Superior temporal gyrus (tissue), 1 donor: ENCODE measurements around the gene FKBP11.
A peak's percentile ranks its signal among the peaks of the same experiment; 100 is the strongest.
"Not testable (repeated sequence)": the region's sequence is repeated elsewhere in the genome, so short reads cannot be mapped to it uniquely, and the experiment has no call there.

Source experiments
- DNase-seq: peaks from one replicate; pipeline ENCODE4 v3.0.0-alpha.2; 2016; ENCODE audit errors: extremely low spot score

Gene FKBP11

DNA sequence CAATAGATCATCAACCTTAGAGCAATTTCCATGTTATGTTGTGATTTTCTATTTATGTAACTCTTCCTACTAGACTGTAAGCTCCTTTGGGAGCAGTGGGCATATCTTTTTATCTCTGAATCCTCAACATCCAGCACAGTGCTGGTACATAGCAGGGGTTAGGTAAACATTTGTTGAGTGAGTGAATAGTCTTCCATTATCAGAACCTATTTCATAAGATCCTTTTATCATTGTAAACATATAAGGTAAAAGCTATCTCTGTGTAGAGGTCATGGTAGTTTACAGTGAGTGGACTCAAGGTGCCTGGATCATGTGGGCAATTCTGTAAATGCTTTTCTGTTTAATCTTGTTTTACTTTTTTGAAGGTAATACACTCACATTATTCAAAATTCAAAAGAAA is 15.1 kb downstream of the FKBP11 start:
- DNase-seq: no peak

DNA sequence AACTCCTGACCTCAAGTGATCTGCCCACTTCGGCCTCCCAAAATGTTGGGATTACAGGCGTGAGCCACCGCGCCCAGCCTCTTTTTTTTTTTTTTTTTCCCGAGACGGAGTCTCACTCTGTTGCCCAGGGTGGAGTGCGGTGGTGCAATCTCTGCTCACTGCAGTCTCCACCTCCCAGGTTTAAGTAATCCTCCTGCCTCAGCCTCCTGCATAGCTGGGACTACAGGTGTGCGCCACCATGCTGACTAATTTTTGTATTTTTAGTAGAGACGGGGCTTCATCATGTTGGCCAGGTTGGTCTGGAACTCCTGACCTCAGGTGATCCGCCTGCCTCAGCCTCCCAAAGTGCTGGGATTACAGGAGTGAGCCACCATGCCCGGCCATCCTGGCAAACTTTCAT is 15.6 kb downstream of the FKBP11 start:
- DNase-seq: not testable (repeated sequence)

DNA sequence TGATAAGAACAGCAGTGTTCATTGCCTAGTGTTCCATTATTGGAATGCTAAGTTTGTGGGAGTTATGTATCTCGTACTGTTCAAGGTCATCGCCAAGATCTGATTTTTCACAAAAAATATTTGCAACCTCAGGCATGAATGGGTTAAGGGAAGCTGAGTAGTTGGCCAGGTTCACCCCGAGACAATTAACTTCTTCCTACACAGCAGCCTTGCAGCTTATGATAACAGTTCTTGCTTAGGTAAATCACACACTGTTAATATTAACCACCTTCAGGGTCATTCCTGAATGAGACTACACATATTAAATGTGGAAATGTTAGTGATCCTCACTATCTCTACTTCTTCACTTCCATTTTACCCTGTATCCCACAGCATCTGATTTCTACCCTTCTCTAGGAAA is 18.0 kb downstream of the FKBP11 start:
- no peak for DNase-seq

DNA sequence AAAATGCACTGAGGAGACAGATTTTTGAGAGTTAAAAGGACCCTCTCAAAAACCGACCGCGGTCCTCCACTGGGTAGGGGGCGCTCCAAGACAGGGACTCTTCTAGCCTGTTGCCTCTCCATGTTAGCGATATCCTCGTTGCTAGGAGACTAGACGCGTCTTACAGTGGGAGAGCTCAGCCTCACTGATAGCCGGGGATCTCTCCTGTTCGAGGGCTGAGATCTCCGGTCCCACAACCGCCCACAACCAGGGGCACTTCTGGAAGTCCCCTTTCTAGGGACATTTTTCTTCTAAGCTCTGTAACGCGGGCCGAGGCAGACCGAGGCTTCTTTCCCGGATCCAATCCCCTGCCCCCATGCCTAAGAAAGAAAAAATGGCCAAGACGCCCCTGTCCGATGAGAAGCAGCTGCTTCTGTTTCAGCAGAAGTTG is 21.3 kb downstream of the FKBP11 start:
- peak; percentile 83 for DNase-seq

DNA sequence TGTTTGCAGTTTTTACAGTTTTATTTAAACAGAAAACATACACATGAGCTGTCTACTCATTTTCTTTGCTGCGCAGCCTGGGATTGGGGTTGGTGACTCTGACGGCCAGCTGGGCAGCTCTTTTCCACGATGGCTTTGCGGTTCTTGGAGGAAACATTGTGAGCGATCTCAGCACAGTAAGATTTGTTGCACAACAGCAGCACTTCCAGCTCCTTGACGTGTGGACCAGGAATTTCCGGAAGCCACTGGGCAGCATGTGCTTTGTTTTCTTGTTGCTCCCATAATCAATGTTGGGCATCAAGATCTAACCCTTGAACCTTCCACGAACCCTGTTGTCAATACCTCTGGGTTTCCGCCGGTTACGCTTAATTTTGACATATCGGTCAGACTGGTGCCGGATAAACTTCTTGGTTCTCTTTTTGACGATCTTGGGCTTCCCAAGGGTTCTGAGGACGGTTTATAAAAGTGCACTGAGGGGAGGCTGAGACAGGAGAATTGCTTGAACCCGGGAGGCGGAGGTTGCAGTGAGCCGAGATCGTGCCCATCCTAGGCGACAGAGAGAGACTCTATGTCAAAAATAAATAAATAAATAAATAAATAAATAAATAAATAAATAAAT is 21.8 kb downstream of the FKBP11 start:
- no peak for DNase-seq

DNA sequence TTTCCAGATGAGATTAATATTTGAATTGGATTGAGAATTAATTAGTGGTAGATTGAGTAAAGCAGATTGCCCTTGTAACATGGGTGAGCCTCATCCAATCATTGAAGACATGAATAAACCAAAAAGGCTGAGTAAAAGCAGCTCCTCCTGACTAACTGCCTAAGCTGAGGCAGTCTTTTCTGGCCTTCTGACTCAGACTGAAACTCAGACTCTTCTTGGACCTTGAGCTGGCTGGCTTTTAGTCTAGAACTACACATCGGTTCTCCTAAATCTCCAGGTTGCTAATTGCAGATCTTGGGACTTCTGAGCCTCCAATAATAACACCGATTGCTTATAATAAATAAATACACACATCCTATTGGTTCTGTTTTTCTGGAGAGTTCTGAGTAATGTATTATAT is 24.0 kb downstream of the FKBP11 start:
- DNase-seq: no peak

DNA sequence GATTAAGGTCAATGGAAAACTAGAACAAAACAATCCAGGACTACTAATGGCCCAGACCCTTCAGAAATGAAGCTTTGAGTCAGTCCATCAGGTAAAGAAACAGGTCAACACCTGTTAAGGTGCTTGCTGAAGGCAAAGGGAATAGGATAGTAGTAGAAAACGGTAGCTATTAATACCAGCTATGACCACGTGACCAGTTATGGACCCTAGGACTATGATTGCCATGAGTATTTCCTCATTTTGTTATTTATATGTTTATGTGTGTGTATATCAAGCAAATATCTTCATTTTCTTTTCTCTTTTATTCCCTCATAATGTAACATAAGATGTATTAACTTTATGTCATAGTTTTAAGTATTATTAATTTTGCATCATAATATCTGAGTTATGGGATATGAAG is 25.6 kb downstream of the FKBP11 start:
- DNase-seq: no peak

DNA sequence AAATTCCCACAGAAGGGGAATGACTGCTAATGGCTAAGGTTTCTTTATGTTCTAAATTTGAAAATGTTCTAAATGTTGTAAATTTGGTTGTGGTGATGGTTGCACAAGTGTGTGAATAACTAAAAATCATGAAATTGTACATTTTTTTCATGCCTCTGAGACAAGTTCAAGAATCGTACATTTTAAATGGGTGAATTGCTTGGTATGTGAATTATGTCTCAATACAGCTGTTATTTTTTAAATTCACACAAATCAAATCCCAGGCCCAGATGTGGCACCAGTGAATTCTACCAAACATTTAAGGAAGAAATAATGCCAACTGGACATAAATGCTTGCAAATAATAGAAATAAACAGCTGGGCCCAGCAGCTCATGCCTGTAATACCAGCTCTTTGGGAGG is 31.0 kb downstream of the FKBP11 start:
- no peak for DNase-seq

DNA sequence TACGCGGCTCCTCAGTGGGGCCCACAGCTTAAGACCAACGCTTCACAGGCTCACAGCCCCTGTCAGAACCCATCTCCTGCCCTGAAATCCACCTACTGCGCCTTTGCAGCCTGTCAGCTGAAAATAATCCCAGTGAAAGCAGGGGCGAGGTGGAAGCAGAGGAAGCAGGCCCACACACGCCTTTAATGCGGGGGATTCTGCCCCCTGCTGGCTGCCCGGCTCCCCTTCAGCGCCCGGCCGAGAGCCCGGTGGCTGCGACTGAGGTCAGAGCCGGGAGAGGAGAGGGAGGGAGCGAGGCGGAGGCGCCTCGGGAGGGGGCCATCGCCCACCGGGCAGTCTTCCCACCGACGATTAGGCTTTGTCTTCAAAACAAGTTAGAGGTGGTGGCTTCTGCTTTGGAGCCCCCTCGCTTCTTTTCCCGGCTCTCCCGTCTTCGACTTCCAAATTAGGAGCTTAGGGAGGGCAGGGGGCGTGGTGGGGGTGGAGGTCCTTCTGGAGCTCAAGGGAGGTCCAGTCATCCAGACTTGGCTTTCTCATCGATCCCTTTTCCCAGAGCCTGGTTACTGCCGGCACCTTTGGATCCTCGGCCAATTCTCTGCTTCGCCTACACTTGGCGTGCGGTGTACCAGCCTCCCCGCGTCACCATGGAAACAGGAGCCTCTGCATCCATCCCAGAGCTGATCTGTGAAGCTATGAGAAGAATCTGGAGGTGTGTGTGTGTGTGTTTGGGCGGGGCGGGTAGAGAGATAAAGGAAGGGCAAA is 34.5 kb downstream of the FKBP11 start:
- DNase-seq: peak; percentile 87

DNA sequence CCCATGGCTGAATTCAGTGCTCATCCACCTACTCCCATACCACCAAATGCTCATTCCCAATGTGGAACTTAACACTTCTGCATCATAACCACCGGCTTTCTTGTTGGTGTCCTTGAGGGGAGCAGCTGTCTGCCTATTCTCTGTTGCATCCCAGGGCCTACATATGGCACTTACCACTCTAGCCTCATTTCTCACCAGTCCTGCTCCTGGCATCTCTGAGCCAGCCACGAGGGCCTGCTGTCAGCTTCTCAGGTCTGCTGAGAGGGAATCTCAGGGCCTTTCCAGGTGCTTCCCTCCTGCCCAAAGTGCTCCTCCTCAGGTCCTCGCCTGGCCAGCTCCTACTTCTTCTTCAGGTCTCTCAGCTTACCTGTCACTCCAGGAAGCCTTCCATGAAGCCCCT is 35.6 kb downstream of the FKBP11 start:
- DNase-seq: peak; percentile 53

DNA sequence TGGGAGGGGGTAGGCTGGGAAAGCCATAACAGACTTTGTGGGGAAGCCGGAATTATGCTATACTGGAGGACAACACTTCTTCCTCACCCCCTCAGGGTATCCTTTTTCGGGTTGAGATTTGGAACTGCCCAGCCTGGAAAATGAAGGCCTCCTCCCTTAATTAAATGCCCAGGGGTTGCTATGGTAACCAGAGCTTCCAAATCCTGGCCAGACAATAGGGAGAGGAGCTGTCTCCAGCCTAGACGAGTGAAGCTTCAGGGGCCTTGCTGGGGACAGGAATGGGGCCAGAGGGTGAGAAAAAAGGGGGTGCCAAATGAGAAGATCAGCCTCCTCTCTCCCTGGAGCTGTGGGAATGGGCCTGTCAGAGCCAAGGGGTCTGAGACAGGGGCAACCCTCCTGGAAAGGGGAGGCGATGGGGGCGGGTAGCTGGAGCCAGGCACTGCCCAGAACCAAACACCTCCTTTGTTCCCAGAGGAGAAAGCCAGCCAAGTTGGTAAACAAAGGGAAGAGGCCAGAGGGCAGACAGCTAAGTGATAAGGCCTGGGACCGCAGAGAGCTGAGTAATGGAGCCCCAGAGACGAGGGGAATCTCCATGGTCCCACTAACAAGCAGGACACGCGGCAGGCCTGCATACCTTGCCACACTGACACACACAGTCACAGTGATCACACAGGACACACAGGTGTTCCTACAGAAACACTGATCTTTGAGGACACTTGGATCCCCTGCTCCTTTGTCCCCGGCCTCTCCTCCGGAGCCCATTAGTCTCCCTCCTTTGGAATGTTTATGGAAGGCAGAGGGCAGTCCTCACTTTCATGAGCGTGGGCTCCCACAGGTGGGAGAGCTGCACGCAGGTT is 41.8 kb downstream of the FKBP11 start:
- no peak for DNase-seq

DNA sequence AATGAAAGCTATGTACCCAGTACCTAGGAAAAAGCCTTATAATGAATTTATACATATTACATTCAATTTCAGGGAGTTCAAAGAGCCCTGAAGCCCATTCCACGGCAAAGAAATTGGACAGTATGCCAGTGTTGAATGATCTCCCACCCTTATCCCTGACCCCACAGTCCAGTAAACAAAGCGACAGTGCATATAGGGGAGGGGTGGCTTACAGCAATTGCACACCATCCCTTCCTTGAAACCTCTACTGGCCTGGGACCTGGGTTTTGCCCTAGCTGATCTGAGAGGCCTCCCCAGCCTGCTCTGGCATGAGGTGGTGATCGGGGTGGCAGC is 42.4 kb downstream of the FKBP11 start:
- DNase-seq: no peak

DNA sequence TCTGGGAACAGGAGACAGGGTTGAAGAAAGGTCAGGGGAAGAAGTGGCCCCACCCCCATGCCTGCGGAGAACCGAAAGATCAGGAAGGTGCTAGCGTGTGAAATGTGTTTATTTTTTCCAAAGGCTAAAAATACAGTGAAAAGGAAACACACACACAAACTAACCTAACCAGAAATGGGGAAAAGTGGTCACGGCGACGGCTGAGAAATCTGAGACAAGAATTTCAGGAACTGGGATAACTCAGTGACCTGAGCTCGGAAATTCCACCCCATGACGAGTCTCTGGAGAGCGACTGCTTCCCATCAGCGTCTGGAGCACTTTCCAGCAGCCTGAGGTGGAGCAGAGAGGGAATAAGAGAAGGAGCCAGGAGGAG is 43.0 kb downstream of the FKBP11 start:
- no peak for DNase-seq

DNA sequence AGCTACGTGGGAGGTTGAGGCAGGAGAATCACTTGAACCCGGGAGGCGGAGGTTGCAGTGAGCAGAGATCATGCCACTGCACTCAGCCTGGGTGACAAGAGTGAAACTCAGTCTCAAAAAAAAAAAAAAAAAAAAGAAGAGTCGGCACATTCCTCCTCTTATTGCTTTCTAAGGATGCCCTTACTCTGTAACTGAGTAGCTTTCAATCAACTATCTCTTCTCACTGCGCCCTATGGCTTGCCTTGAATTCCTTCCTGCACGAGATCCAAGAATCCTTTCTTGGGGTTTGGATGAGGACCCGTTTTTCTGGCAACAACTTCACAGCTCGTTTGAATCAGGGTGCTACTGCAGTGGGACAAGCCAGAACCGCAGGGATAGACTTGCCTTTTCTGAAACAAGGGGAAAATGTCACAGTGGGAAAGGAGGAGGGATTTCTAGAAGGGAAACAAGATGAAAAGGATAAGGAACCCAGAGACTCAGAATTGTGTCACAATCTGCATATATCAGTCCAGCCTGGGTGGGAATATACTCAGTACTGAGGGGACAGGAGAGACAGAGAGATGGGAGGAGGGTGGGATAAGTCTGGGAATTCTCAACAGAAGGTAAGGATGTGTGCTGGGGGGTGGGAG is 43.5 kb downstream of the FKBP11 start:
- DNase-seq: no peak

DNA sequence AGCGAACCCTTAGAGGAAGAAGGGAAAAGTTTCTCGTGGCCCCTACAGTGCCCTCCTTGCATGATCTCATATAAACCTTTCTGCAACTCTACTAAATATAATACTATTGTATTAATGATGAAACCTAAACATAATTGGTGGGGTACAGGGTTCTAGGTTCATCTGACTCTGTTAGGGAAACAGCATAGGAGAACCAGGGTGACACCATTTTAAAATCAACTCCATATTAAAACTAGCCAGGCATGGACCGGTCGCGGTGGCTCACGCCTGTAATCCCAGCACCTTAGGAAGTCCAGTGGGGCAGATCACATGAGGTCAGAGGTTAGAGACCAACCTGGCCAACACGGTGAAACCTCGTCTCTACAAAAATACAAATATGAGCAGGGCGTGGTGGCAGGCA is 44.6 kb downstream of the FKBP11 start:
- DNase-seq: no peak

DNA sequence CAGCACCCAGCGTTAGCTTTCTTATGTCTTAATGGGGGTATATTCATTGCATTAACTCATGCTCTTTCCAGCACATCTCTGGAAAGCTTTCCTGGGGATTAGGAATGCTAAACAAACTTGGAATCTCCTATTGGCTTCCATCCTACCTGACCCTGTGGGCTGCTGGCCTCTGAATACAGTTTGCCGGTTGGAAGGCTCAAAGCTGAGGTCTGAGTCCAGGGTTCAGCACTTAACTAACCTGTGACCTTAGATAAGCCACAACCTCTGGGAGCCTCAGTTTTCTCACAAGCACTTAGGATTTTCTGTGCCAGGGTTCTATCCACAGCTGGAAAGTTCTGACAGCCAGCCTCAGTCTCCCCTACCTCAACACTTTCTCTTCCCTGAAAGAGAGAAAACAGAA is 46.7 kb downstream of the FKBP11 start:
- no peak for DNase-seq

DNA sequence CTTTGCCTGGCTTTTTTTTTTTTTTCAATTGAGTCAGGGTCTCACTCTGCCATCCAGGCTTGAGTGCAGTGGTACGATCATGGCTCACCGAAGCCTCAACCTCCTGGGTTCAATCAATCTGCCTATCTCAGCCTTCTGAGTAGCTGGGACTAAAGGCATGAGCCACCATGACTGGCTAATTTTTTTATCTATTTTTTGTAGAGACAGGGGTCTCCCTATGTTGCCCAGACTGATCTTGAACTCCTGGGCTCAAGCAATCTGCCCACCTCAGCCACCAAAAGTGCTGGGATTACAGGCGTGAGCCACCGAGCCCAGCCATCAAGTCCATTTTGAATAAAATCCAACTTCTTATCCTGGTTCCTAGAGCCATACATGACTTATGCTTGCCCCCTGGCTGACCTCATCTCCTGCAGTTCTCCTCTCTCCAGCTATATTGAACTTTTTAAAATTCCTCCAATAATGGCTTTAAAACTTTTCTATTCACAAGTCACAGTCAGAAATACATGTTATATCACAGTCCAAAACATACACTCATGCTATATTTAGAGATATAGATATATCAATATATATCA is 49.3 kb downstream of the FKBP11 start:
- DNase-seq: no peak

DNA sequence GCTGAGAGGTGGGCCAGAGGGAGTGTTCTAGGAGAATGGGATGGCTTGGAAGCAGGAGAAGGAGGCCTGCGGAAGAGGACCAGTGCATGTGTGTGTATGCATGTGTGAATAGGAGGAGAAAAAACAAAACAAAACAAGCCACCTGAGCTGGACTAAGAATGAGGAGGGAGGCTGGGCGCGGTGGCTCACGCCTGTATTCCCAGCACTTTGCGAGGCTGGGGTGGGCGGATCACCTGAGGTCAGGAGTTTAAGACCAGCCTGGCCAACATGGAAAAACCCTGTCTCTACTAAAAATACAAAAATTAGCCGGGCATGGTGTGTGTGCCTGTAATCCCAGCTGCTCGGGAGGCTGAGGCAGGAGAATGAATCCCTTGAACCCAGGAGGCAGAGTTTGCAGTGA is 51.8 kb downstream of the FKBP11 start:
- not testable (repeated sequence) for DNase-seq

DNA sequence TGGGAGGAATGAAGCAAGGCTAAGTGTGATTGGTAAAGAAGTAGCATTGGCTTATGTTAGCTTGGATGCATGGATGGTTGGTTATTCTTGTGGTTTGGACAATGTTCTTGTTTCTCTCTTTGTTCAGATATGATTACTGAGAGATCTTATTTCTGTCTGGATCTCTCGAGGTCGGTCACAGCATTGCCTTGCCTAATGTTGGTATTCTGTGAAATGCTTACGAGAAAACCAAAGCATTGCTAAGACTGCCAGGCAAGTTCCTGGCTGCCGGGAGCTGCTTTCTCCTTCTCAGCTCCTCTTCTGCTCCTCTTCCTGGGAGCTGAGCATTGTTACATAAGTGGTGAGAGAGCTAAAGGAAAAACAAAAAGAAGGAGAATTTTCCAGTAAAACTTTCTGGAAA is 52.2 kb downstream of the FKBP11 start:
- peak; percentile 60 for DNase-seq
